Natural killer cell treated with Interleukin-12 subunit alpha and Interleukin-12 subunit beta and Interleukin-15 and Interleukin-18, amount 100 ng/mL, for 72 hours (primary cell): ENCODE results near the gene QRFP. TPM values are rescaled to one million over a fixed set of nuclear protein-coding genes. Genes with fewer than 3 reads are reported as not detected.

ENCODE experiments used
- ATAC-seq, 2 donors: fragments of 150-1000 bp; cut with Tn5 transposase in 1 of 2; sonication (Bioruptor Pico), chemical (Tn5 transposase) in 1 of 2; 2 replicates each; pipeline ENCODE4 v1.10.0; 2021
- DNase-seq: peaks from one replicate; pipeline ENCODE4 v3.0.0; 2022; ENCODE audit warnings: low spot score
- H3K27ac Mint-ChIP-seq, 2 donors: 1 replicate in 1 of 2; 2 replicates in 1 of 2; pipeline ENCODE4 v1.8.0; 2022; ENCODE audit warnings: mixed read lengths in 2 of 2, mild to moderate bottlenecking in 1 of 2, moderate library complexity in 1 of 2
- H3K27me3 Mint-ChIP-seq, 2 donors: 1 replicate in 1 of 2; 2 replicates in 1 of 2; pipeline ENCODE4 v1.8.0; 2022; ENCODE audit warnings: mixed read lengths in 2 of 2
- H3K36me3 Mint-ChIP-seq: one replicate; pipeline ENCODE4 v1.8.0; 2022; ENCODE audit warnings: mixed read lengths
- H3K4me1 Mint-ChIP-seq, 2 donors: 1 replicate in 1 of 2; 2 replicates in 1 of 2; pipeline ENCODE4 v1.8.0; 2022; ENCODE audit warnings: low read depth in 2 of 2, mixed read lengths in 2 of 2, mild to moderate bottlenecking in 1 of 2
- H3K4me3 Mint-ChIP-seq: one replicate; pipeline ENCODE4 v1.8.0; 2022; ENCODE audit warnings: mixed read lengths
- H3K9me3 Mint-ChIP-seq: 2 replicates; pipeline ENCODE4 v1.8.0; 2022; ENCODE audit warnings: mixed read lengths
- total RNA-seq, 2 donors: library from RNA; stranded (reverse); gene quantifications; one replicate each; pipeline ENCODE4 v1.2.3, GENCODE V29; 2022

QRFP gene
- total RNA-seq, 2 donors from 2014 or later = not detected

- no peaks in the 10 kb centered on the region for H3K4me1 Mint-ChIP-seq
- no peak overlapping the region for H3K4me3 Mint-ChIP-seq
- H3K27ac Mint-ChIP-seq = no peak overlapping the region
- no peaks in the 10 kb centered on the region for H3K9me3 Mint-ChIP-seq
- DNase-seq = no peak
- no peaks in the 10 kb centered on the region for H3K36me3 Mint-ChIP-seq
- no peaks in the 10 kb centered on the region for H3K27me3 Mint-ChIP-seq
- no peak for ATAC-seq
These were observed 8.3 kb downstream of the QRFP start for GRCh38 chr9:130888146-130888885.

- no peaks in the 10 kb centered on the region for H3K9me3 Mint-ChIP-seq
- H3K36me3 Mint-ChIP-seq = no peaks in the 10 kb centered on the region
- no peaks in the 10 kb centered on the region for H3K4me1 Mint-ChIP-seq
- DNase-seq (no peak), ATAC-seq (no peak)
- H3K27me3 Mint-ChIP-seq = no peaks in the 10 kb centered on the region
- H3K27ac Mint-ChIP-seq = no peak overlapping the region
- no peak overlapping the region for H3K4me3 Mint-ChIP-seq
These were observed 9.0 kb downstream of the QRFP start for GRCh38 chr9:130887494-130888144.

- ATAC-seq (no peak), DNase-seq (no peak)
- Mint-ChIP-seq H3K27ac (no peak overlapping the region), H3K4me1 (no peaks in the 10 kb centered on the region), H3K27me3 (no peaks in the 10 kb centered on the region), H3K9me3 (no peaks in the 10 kb centered on the region), H3K4me3 (no peak overlapping the region), H3K36me3 (no peaks in the 10 kb centered on the region)
These were observed 9.6 kb downstream of the QRFP start for GRCh38 chr9:130886981-130887380.

- Mint-ChIP-seq H3K36me3 (no peaks in the 10 kb centered on the region), H3K27ac (no peak overlapping the region), H3K9me3 (no peaks in the 10 kb centered on the region), H3K4me1 (no peaks in the 10 kb centered on the region), H3K27me3 (no peaks in the 10 kb centered on the region), H3K4me3 (no peak overlapping the region)
- DNase-seq = no peak
- ATAC-seq = no peak
These were observed 10.9 kb downstream of the QRFP start for GRCh38 chr9:130885484-130886375.

GRCh38 chr9:130884542-130885483 lies 11.8 kb downstream of the QRFP start:
- no peak for ATAC-seq
- Mint-ChIP-seq H3K27ac (no peak overlapping the region), H3K4me3 (no peak overlapping the region), H3K27me3 (no peaks in the 10 kb centered on the region), H3K9me3 (no peaks in the 10 kb centered on the region), H3K36me3 (no peaks in the 10 kb centered on the region), H3K4me1 (no peaks in the 10 kb centered on the region)
- DNase-seq = no peak

- H3K4me3 Mint-ChIP-seq = no peak overlapping the region
- peaks cover 5% of the 10 kb centered on the region for H3K36me3 Mint-ChIP-seq
- H3K4me1 Mint-ChIP-seq = no peaks in the 10 kb centered on the region
- DNase-seq (no peak), ATAC-seq (no peak)
- no peaks in the 10 kb centered on the region for H3K9me3 Mint-ChIP-seq
- no peaks in the 10 kb centered on the region for H3K27me3 Mint-ChIP-seq
- no peak overlapping the region for H3K27ac Mint-ChIP-seq
These were observed 12.5 kb downstream of the QRFP start for GRCh38 chr9:130884111-130884531.

GRCh38 chr9:130883479-130883878 lies 13.1 kb downstream of the QRFP start:
- Mint-ChIP-seq H3K4me3 (no peak overlapping the region), H3K27me3 (no peaks in the 10 kb centered on the region), H3K27ac (no peak overlapping the region), H3K4me1 (no peaks in the 10 kb centered on the region), H3K36me3 (peaks cover 5% of the 10 kb centered on the region), H3K9me3 (no peaks in the 10 kb centered on the region)
- no peak for DNase-seq
- ATAC-seq = no peak

- no peak for ATAC-seq
- Mint-ChIP-seq H3K9me3 (no peaks in the 10 kb centered on the region), H3K27ac (no peak overlapping the region), H3K36me3 (peaks cover 5% of the 10 kb centered on the region), H3K27me3 (no peaks in the 10 kb centered on the region), H3K4me1 (no peaks in the 10 kb centered on the region), H3K4me3 (no peak overlapping the region)
- DNase-seq = no peak
These were observed 13.9 kb downstream of the QRFP start for GRCh38 chr9:130882696-130883225.

- DNase-seq (no peak), ATAC-seq (no peak)
- H3K27me3 Mint-ChIP-seq = no peaks in the 10 kb centered on the region
- no peaks in the 10 kb centered on the region for H3K9me3 Mint-ChIP-seq
- no peak overlapping the region for H3K27ac Mint-ChIP-seq
- H3K36me3 Mint-ChIP-seq = peaks cover 5% of the 10 kb centered on the region
- no peak overlapping the region for H3K4me3 Mint-ChIP-seq
- no peaks in the 10 kb centered on the region for H3K4me1 Mint-ChIP-seq
These were observed 15.1 kb downstream of the QRFP start for GRCh38 chr9:130881516-130881915.

GRCh38 chr9:130880599-130881220 lies 15.9 kb downstream of the QRFP start:
- Mint-ChIP-seq H3K4me1 (no peaks in the 10 kb centered on the region), H3K27ac (no peak overlapping the region), H3K27me3 (no peaks in the 10 kb centered on the region), H3K4me3 (no peak overlapping the region), H3K9me3 (no peaks in the 10 kb centered on the region), H3K36me3 (peaks cover 5% of the 10 kb centered on the region)
- DNase-seq (no peak), ATAC-seq (no peak)

GRCh38 chr9:130879863-130880411 lies 16.7 kb downstream of the QRFP start:
- DNase-seq = no peak
- Mint-ChIP-seq H3K9me3 (no peaks in the 10 kb centered on the region), H3K4me1 (no peaks in the 10 kb centered on the region), H3K4me3 (no peak overlapping the region), H3K27me3 (no peaks in the 10 kb centered on the region), H3K27ac (no peak overlapping the region), H3K36me3 (peaks cover 5% of the 10 kb centered on the region)
- ATAC-seq = no peak

- no peaks in the 10 kb centered on the region for H3K4me1 Mint-ChIP-seq
These were observed 18.3 kb downstream of the QRFP start for GRCh38 chr9:130878295-130878694.

More at GRCh38 chr9:130878295-130878694, 18.3 kb downstream of the QRFP start:
- H3K27ac Mint-ChIP-seq = no peak overlapping the region
- H3K4me3 Mint-ChIP-seq = no peak overlapping the region
- DNase-seq (no peak), ATAC-seq (no peak)
- no peaks in the 10 kb centered on the region for H3K9me3 Mint-ChIP-seq
- peaks cover 10% of the 10 kb centered on the region for H3K36me3 Mint-ChIP-seq
- H3K27me3 Mint-ChIP-seq = no peaks in the 10 kb centered on the region
